Breast epithelium (tissue), 3 donors: ENCODE measurements around the gene COX7B.

Experiments used
- POLR2AphosphoS5 ChIP-seq, 3 donors: sonication (generic); formaldehyde crosslinking; IDR thresholded peaks; one replicate each; pipeline ENCODE4 v1.6.1; 2017; ENCODE audit warnings: antibody characterized with exemption in 3 of 3
- TF ChIP-seq, protein P1 (sequence below), 3 donors: fragments of 450-650 bp; IDR thresholded peaks; one replicate each; pipeline ENCODE4 v1.5.1; 2016 to 2017; ENCODE audit warnings: antibody characterized with exemption in 3 of 3, mild to moderate bottlenecking in 3 of 3, moderate library complexity in 3 of 3

DNA sequence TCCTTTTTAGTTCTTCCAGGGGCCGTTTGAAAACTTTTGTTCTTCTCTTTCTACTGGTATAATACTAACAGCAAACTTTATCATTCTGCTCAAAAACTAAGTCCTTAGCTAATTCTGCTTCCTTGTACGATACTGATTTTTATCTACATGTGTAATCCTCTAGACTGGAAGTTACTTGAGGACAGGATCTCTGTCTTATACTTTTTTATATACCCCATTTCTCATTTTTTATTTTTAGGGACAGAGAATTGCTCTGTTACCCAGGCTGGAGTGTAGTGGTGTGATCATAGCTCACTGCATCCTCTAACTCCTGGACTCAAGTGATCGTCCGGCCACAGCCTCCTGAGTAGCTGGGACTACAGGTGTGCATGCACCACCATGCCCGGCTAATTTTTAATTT lies 2.2 kb downstream of the COX7B start:
- TF ChIP-seq, protein P1, sequence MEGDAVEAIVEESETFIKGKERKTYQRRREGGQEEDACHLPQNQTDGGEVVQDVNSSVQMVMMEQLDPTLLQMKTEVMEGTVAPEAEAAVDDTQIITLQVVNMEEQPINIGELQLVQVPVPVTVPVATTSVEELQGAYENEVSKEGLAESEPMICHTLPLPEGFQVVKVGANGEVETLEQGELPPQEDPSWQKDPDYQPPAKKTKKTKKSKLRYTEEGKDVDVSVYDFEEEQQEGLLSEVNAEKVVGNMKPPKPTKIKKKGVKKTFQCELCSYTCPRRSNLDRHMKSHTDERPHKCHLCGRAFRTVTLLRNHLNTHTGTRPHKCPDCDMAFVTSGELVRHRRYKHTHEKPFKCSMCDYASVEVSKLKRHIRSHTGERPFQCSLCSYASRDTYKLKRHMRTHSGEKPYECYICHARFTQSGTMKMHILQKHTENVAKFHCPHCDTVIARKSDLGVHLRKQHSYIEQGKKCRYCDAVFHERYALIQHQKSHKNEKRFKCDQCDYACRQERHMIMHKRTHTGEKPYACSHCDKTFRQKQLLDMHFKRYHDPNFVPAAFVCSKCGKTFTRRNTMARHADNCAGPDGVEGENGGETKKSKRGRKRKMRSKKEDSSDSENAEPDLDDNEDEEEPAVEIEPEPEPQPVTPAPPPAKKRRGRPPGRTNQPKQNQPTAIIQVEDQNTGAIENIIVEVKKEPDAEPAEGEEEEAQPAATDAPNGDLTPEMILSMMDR (IDR thresholded peaks at IDR 0.05), result no peak
- no peak for TF ChIP-seq POLR2AphosphoS5 (IDR thresholded peaks at IDR 0.05)
